SK-N-SH treated with all-trans-retinoic acid at 6 μM for 48 hours (cell line): ENCODE measurements around the gene NREP.

Source experiments
- ATAC-seq: fragments of 200-7000 bp; cut with Tn5 transposase; 3 replicates; pipeline ENCODE4 v1.9.1; 2020; ENCODE audit warnings: mild to moderate bottlenecking, moderate library complexity
- ARNTL ChIP-seq: fragments of 450-650 bp; formaldehyde crosslinking; IDR thresholded peaks from 2 replicates; pipeline ENCODE4 v1.5.0; 2020; ENCODE audit warnings: low read depth, mild to moderate bottlenecking, moderate library complexity, borderline replicate concordance
- BACH2 ChIP-seq: fragments of 250-450 bp; sonication (Bioruptor Pico); IDR thresholded peaks from 2 replicates; pipeline ENCODE4 v1.9.0; 2021; ENCODE audit warnings: mild to moderate bottlenecking, borderline replicate concordance
- CREB5 ChIP-seq: fragments of 250-450 bp; sonication (Bioruptor Pico); IDR thresholded peaks from 2 replicates; pipeline ENCODE4 v1.5.1; 2020; ENCODE audit warnings: low read depth, mild to moderate bottlenecking, moderate library complexity
- CSRNP3 ChIP-seq: fragments of 250-450 bp; sonication (Bioruptor Pico); IDR thresholded peaks from 2 replicates; pipeline ENCODE4 v1.5.1; 2021; ENCODE audit warnings: mild to moderate bottlenecking, moderate library complexity
- GLIS3 ChIP-seq: fragments of 250-450 bp; sonication (Bioruptor Pico); IDR thresholded peaks from 2 replicates; pipeline ENCODE4 v1.5.0; 2020; ENCODE audit warnings: mild to moderate bottlenecking, moderate library complexity
- ISL1 ChIP-seq: fragments of 250-450 bp; sonication (Bioruptor Pico); IDR thresholded peaks from 2 replicates; pipeline ENCODE4 v2.1.2; 2022; ENCODE audit warnings: mild to moderate bottlenecking, moderate library complexity
- OSR1 ChIP-seq: fragments of 250-450 bp; sonication (Bioruptor Pico); IDR thresholded peaks from 2 replicates; pipeline ENCODE4 v1.8.0; 2022; ENCODE audit warnings: moderate library complexity, mild to moderate bottlenecking, inconsistent platforms
- POU6F1 ChIP-seq: fragments of 250-450 bp; sonication (Bioruptor Pico); IDR thresholded peaks from 2 replicates; pipeline ENCODE4 v1.8.0; 2021; ENCODE audit warnings: low read depth, mild to moderate bottlenecking, moderate library complexity, borderline replicate concordance
- PPARA ChIP-seq: fragments of 250-450 bp; sonication (Bioruptor Pico); IDR thresholded peaks from 2 replicates; pipeline ENCODE4 v1.5.0; 2020; ENCODE audit warnings: mild to moderate bottlenecking, borderline replicate concordance
- RARB ChIP-seq: fragments of 250-450 bp; sonication (Bioruptor Pico); IDR thresholded peaks from 2 replicates; pipeline ENCODE4 v1.8.0; 2021; ENCODE audit warnings: mild to moderate bottlenecking, moderate library complexity
- TCF4 ChIP-seq: fragments of 250-450 bp; sonication (Bioruptor Pico); IDR thresholded peaks from 2 replicates; pipeline ENCODE4 v1.8.0; 2021; ENCODE audit warnings: mild to moderate bottlenecking, moderate library complexity, borderline replicate concordance
- TSHZ2 ChIP-seq: fragments of 250-450 bp; sonication (Bioruptor Pico); IDR thresholded peaks from 2 replicates; pipeline ENCODE4 v1.5.0; 2020; ENCODE audit warnings: mild to moderate bottlenecking, moderate library complexity
- ZC3H10 ChIP-seq: fragments of 250-450 bp; sonication (Bioruptor Pico); IDR thresholded peaks from 2 replicates; pipeline ENCODE4 v1.5.1; 2021; ENCODE audit warnings: mild to moderate bottlenecking, moderate library complexity
- ZFP3 ChIP-seq: fragments of 250-450 bp; sonication (Bioruptor Pico); IDR thresholded peaks from 2 replicates; pipeline ENCODE4 v1.5.0; 2020; ENCODE audit warnings: mild to moderate bottlenecking, moderate library complexity
- ZFP30 ChIP-seq: fragments of 450-650 bp; formaldehyde crosslinking; IDR thresholded peaks from 2 replicates; pipeline ENCODE4 v1.5.0; 2022; ENCODE audit warnings: mild to moderate bottlenecking, moderate library complexity
- ZNF565 ChIP-seq: fragments of 450-650 bp; formaldehyde crosslinking; conservative IDR thresholded peaks from 2 replicates; pipeline ENCODE4 v1.5.0; 2020; ENCODE audit warnings: low read depth, mild to moderate bottlenecking, moderate library complexity
- ZNF70 ChIP-seq: fragments of 450-650 bp; formaldehyde crosslinking; IDR thresholded peaks from 2 replicates; pipeline ENCODE4 v1.5.0; 2020; ENCODE audit warnings: mild to moderate bottlenecking, moderate library complexity
- ZNF8 ChIP-seq: fragments of 450-650 bp; formaldehyde crosslinking; IDR thresholded peaks from 2 replicates; pipeline ENCODE4 v1.5.0; 2020; ENCODE audit warnings: mild to moderate bottlenecking, moderate library complexity

The NREP gene

GRCh38 chr5:111762895-111763294, 5.9 kb upstream of the NREP start:
- no peak for TF ChIP-seq OSR1 (CRISPR knock-in tag)
- no peak for TF ChIP-seq BACH2 (CRISPR knock-in tag)
- TF ChIP-seq RARB: no peak
- no peak for TF ChIP-seq ZC3H10 (CRISPR knock-in tag)
- TF ChIP-seq CSRNP3: no peak
- TF ChIP-seq ZNF8 (CRISPR knock-in tag): no peak
- no peak for TF ChIP-seq TSHZ2 (CRISPR knock-in tag)
- TF ChIP-seq ZNF565 (CRISPR knock-in tag): no peak
- ATAC-seq: no peak

- TF ChIP-seq GLIS3 (CRISPR knock-in tag): no peak
- TF ChIP-seq ZFP30 (CRISPR knock-in tag): no peak
- TF ChIP-seq ZNF8 (CRISPR knock-in tag): no peak
- TF ChIP-seq ISL1 (CRISPR knock-in tag): no peak
- TF ChIP-seq PPARA (CRISPR knock-in tag): no peak
- no peak for TF ChIP-seq BACH2 (CRISPR knock-in tag)
- TF ChIP-seq ZNF565 (CRISPR knock-in tag): no peak
- no peak for TF ChIP-seq ZFP3 (CRISPR knock-in tag)
- no peak for TF ChIP-seq POU6F1 (CRISPR knock-in tag)
- TF ChIP-seq ZNF70: no peak
- TF ChIP-seq ARNTL: no peak
- TF ChIP-seq CREB5: no peak
- no peak for TF ChIP-seq RARB
- no peak for TF ChIP-seq TCF4 (CRISPR knock-in tag)
- TF ChIP-seq TSHZ2 (CRISPR knock-in tag): no peak
- TF ChIP-seq CSRNP3: no peak
- ATAC-seq: no peak
These were observed 1.3 kb upstream of the NREP start for GRCh38 chr5:111758284-111758628.
